Fibroblast of skin of back (primary cell): ENCODE data around the gene KNG1. TPM values are rescaled to one million over a fixed set of nuclear protein-coding genes. Genes with fewer than 3 reads are reported as not detected.
"Not testable (repeated sequence)": the region's sequence is repeated elsewhere in the genome, so short reads cannot be mapped to it uniquely, and the experiment has no call there.

Source experiments
- DNase-seq: peaks from one replicate; pipeline ENCODE4 v3.0.0-alpha.2; 2013
- polyA plus RNA-seq, 2 experiments: library from polyadenylated mRNA; unstranded; fragments of 120-200 nt; gene quantifications; one replicate each; pipeline ENCODE4 v1.2.1, GENCODE V29; 2013; ENCODE audit not compliant: insufficient read length in 2 of 2

The KNG1 gene
- not detected for polyA plus RNA-seq (2013, experiment 1 of 2; ENCODE audit: insufficient read length)
- polyA plus RNA-seq (2013, experiment 2 of 2; ENCODE audit: insufficient read length), result not detected

DNA sequence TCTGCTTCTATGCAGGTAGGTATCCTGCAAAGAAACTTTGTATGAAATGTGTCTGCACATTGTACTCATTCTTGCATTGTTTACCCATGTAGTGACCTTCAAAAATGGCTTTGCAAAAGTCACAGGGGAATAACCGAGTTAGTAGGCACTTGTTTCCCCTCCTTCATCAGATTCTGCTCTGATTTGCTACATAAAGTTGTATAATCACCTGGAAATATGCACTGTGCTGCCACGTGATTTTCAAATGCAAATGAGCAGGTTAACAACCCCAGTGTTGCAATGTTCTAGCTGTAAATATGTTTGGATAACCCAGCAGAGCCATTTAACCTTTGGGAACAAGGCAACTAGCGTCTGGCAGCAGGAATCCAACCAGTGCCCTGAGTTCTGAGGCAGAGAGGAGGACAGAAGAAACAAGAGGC, at the start of gene KNG1:
Gene KNG1, plus strand, starts transcription at position 321 of the 419 bp plus-strand sequence. CDS start 184 bp downstream, outside the sequence.
- DNase-seq, result no peak

DNA sequence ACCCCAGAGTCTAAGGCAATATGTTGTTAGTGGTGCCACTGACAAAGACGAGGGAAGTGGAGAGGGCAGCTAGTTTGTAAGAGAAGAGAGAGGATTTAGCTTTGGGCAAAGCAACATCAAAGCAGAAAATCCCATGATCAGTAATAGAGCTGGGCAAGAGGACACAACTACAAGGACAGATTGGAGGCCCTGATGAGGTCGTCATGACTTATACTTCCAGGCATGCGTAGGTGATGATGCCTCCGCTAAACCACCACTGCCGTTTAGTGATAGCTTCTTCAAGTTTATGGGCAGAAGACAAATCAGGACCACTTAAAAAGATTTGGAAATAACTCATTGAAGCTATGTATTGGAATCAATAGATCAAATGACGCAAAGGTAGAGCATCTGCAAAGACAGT, 48.7 kb upstream of the KNG1 start:
- DNase-seq, result no peak

DNA sequence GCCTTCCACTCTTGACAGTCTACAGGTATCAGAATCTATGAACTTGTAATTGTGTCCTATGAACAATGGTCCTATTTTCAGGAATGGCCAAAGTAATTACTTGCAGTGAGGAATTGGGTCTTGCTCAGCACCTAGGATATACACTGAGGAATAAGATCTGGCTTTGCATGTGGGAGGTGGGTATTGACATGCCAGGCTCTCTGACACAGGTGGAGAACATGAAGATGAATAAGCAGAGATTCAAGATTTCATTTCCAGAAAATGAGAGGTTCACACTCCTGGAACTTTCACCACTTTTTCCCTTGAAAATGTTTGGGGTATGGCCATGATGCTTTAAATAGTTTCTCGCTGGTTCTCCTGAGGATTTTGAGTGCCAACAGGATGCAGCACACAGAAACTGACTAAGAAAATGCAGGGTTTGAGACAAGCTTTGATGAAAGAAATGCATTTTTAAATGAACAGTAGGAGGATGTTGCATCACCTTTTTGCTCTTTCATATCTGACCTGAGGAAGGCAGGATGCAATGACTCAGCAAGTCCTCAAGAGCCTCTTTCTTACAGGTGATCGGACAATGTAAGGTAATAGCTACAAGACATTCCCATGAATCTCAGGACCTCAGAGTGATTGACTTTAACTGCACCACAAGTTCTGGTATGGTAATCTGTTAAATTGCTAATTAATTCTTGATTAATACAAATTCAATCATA, 47.6 kb upstream of the KNG1 start:
- no peak for DNase-seq

DNA sequence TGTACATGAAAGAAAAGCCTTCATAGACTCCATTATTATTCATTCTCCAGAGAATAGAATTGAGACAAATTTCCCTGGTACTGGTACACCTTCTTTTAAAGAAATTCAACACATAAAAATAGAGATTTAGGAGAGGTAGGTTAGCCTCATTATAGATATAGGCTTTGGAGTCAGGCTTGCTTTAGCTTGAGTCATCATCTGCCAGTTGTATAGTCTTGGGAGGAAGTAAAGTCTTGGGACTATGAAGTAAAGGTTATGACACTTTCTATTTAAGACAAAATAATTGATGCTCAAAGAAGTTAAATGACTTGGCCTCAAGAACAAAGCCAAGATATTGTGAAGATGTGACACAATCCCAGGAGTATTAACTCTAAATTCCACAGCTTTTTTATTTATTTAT, 47.0 kb upstream of the KNG1 start:
- DNase-seq, result no peak

DNA sequence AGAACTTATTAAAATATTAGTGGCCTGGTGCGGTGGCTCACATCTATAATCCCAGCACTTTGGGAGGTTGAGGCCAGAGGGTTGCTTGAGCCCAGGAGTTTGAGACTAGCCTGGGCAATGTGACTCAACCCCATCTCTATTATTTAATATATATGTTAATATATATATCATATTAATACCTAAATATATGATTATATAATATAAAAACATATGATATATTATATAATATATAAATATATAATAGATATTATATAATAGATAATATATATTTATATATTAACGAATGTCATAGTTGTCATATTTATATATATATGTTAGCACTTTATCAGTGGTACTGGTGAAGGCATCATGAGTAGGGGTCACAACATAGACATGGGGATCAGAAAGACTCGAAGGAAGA, 46.1 kb upstream of the KNG1 start:
- no peak for DNase-seq

DNA sequence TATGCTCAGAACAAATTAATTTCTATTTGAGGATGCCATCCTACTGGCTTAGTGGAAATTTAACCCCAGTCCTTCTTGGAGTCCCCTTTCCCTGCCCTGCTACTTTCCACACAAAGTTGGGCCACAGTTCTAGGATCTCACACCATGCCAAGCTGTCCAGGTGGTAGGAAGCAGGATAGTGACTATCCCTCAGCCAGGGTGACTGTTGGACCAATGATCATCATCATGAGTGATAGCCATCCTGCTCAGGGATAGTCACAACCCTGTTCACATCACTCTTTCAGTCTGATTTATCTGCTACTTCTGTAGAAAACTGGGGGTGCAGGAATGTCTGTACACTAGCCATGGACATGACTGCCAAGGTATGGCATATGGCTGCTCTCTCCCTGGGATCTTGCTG, 38.6 kb upstream of the KNG1 start:
- no peak for DNase-seq

DNA sequence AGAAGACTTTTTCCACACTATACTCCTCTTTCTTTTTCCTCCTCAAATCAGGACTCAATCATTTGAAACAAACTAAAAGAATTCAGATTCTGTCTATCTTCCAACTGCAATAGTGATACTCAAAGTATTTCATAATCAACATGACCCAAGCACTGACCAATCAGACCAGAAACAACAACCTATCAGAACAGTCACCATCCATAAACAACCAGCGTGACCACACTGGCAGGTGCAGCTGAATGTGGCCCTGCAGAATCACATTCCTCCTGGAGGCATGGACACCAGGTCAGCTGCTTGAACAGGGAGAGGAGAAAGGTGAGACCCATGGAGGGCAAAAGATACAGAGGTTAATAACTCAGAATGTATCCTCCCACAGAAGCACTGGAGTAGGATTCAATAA, 38.0 kb upstream of the KNG1 start:
- DNase-seq, result no peak

DNA sequence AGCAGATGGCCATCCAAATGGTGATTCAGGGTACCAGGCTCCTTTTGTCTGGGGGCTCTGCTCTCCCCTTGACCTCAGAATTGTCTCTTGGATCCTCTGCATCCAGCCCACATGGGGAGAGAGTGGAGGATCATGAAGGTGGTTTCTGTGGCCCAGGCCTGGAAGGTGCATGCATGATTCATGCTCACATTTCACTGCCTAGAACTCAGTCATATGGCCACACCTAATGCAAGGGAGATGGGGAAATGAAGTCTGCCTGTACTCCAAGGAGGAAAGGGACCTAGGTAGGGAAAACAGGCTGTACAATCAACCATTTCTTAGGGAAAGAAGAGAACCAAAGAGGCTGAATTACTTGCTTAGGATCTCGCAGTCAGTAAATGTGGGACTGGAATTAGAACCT, 36.3 kb upstream of the KNG1 start:
- no peak for DNase-seq

DNA sequence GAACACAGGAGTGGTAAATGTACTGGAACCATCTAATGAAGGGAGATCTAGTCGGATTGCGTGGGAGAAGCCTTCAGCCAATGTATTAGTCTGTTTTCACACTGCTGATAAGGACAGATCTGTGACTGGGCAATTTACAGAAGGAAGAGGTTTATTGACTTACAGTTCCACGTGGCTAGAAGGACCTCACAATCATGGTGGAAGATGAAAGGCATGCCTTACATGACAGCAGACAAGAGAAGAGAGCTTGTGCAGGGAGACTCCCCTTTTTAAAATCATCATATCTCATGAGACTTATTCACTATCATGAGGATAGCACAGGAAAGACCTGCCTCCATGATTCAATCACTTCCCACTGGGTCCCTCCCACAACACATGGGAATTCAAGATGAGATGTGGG, 34.3 kb upstream of the KNG1 start:
- DNase-seq, result no peak

DNA sequence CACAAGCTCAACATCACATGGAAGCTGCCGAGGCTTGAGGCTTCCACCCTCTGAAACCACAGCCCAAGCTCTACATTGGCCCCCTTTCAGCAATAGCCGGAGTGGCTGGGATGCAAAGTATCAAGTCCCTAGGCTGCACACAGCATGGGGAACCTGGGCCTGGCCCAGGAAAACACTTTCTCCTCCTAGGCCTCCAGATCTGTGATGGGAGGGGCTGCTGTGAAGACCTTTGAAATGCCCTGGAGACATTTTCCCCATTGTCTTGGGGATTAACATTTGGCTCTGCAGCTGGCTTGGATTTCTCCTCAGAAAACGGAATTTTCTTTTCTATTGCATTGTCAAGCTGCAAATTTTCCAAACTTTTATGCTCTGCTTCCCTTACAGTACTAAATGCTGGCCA, 33.2 kb upstream of the KNG1 start:
- no peak for DNase-seq

DNA sequence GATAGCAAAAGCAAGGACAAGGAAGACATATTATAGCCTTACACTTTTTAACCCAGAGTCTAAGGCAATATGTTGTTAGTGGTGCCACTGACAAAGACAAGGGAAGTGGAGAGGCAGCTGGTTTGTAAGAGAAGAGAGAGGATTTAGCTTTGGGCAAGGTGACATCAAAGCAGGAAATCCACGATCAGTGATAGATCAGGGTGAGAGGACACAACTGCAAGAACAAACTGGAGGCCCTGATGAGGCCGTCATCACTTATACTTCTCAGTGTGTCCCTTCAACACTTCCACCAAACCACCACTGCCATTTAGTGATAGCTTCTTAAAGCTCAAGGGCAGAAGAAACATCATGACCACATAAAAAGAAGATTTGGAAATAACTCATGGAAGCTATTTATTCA, 30.7 kb upstream of the KNG1 start:
- not testable (repeated sequence) for DNase-seq

DNA sequence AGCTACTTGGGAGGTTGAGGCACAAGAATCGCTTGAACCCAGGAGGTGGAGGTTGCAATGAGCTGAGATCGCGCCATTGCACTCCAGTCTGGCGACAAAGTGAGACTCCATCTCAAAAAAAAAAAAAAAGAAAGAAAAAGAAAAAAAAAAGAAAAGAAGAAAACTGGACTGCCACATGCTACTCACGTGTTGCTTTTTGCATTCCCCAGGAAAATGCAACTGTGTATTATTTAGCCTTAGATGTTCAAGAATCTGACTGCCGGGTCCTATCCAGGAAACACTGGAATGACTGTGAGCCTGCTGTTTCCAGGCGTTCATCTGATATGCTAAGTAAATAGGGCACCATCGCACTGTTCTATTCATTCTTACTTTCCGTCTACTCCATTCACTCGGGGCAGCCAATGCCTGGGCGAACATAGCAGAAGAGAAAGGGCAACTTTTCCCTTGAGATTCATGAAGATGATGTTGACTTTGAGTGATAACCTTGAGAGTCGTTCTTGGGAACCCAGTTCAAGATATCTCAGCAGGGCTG, 30.0 kb upstream of the KNG1 start:
- DNase-seq, result no peak

DNA sequence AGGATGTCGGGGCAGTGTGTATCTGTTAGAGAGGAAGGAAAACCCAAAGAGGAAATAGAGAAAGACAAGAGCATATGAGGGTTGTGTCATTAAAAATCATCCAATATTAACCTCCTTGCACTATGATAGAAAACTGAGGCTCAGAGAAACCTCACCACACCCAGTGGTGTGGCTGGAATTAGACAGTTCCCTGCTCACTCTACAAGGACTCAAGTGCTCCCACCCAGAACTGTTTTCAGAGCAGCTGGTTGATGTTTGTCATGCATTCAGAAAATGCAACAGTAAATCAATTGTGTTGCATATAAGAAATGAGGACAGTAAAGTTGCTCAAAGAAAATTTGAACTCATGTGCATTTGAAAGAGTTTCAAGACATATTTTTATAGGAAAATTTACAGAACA, 26.9 kb upstream of the KNG1 start:
- not testable (repeated sequence) for DNase-seq

DNA sequence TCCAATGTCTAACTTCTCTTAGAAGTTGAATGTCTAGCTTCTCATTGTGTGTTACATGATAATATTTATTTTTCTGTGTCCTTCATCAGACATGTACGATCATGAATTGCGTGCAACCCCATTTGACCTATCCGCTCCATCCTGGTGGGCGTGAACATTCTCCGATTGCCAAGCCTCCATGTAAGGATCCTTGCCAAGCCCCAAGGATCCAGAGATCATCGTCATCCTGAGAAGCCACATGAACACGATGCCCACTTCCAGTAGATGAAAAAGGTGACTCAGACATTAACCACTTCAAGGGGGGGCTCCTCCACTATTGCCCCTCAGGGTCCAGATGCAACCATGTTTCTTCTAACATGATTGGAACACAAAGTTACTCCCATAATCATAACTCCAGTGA, 25.5 kb upstream of the KNG1 start:
- no peak for DNase-seq

DNA sequence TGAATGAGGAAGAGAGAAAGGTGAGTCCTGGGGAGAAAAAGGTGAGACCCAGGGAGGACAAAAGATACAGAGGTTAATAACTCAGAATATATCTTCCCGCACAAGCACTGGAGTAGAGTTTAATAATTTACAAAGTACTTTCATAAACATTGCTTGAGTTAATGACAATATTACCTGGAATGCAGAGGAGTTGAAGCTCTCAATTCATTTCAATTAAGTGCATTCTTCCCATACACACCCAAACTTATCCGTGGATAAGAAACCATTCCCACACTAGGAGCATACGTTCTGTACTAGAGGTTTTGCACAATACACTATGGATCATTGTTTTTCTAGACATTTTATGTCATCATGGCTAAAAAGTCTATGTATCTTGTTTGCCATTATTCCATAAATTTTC, 23.3 kb upstream of the KNG1 start:
- no peak for DNase-seq

DNA sequence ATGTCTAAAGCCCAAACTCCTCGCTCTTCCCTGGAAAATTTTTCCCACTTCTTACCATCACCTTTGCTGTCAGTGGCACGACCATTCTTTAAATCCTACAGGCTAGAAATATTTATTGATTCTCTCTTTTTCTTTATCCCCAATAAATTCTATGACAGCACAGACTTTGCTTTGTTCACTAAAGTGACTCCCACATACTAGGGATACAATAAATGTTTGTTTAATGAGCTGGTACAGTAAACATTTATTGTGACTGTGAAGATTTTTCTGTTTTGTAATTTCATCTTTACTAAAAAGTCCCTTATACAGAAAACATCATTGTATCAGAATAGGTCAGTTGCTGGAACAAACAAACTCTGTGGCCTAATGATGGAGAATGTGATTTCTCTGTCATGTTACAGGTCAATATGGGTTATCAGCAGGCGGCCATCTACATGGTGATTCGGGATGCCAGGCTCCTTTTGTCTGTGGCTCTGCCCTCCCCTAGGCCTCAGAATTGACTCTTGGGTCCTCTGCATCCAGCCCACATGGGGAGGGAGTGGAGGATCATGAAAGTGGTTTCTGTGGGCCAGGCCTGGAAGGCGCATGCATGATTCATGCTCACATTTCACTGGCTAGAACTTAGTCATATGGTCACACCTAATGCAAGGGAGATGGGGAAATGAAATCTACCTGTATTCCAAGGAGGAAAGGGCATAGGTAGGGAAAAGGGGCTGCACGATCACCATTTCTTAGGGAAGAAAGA, 22.7 kb upstream of the KNG1 start:
- DNase-seq, result no peak

DNA sequence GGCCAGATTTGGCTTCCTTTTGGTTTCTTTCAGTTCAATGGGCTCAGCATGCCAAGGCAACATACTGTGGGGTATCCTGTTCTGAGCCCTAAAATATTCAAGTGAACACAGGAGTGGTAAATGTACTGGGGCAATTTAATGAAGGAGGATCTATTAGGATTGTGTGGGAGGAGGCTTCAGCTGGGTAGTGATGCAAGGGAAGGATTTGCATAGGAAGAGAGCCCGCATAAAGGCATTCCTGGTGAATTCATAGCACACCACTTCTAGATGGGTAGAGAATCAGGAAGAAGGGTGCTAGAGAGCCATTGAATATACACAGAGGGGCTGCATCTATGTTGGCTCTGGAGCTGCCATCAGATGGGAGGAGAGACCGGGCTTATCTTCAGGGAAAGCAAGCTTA, 20.6 kb upstream of the KNG1 start:
- DNase-seq, result no peak

DNA sequence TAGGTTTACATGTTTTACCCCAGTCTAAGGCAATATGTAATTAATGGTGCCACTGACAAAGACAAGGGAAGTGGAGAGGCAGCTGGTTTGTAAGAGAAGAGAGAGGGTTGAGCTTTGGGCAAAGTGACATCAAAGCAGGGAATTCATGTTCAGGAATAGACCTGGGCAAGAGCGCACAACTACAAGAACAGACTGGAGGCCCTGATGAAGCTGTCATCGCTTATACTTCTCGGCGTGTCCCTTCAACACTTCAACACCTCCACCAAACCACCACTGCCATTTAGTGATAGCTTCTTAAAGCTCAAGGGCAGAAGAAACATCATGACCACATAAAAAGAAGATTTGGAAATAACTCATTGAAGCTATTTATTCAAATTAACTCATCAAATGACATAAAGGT, 19.6 kb upstream of the KNG1 start:
- DNase-seq, result no peak

DNA sequence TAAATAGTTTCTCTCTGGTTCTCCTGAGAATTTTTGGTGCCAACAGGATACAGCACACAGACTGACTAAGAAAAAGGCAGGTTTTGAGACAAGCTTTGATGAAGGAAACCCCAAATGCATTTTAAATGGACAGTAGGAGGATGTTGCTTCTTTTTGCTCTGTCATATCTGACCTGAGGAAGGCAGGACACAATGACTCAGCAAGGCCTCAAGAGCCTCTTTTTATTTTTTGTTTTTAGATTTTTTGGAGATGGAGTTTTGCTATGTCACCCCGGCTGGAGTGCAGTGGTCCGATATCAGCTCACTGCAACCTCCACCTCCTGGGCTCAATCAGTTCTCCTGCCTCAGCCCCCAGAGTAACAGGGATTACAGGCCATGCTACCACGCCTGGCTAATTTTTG, 16.9 kb upstream of the KNG1 start:
- DNase-seq, result no peak

DNA sequence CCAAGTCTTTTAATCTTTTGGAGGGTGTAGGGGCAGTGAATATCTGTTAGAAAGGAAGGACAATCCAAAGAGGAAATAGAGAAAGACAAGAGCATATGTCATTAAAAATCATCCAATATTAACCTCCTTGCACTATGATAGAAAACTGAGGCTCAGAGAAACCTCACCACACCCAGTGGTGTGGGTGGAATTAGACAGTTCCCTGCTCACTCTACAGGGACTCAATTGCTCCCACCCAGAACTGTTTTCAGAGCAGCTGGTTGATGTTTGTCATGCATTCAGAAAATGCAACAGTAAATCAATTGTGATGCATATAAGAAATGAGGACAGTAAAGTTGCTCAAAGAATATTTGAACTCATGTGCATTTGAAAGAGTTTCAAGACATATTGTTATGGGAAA, 14.7 kb upstream of the KNG1 start:
- DNase-seq, result not testable (repeated sequence)

DNA sequence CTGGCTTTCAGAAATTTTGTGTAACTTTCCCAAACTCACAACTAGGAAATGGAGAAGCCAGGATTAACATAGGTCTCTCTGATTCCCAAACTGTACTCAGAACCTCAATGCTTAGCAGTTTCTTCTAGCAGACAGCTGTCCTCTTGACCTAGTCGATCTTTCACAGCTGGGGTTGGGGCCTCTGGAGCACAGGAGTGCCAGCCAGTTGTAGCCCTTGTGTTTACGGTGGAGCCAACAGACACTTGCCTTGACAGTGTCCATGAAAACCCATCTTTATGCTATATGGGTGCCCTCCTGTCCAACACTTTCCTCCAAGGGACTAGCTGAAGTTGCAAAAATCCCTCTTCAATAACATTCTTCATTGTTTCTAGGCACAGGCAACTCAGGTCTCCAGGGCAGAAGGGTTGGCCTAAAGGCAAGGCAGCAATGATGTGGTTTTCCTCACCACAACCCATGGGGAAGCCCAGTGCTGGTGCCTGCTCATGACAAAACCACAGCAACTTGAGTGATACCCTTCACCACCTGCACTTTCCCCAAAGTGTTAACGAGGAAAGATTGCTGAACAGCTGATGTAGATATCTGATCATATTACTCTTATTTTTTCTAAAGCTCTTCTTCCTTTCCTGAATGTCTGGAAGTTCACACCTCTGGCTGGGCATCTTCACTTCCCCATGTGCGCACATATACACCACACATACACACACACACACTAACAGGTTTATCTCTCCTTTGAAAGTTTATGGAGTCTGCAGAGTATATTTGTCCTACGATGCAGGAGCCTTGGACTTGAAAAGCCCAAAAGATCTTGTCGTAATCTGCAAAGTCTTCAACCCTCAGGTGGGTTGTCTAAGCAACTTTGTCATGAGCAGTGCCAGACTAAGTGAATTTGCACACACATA, 11.0 kb upstream of the KNG1 start:
- no peak for DNase-seq

DNA sequence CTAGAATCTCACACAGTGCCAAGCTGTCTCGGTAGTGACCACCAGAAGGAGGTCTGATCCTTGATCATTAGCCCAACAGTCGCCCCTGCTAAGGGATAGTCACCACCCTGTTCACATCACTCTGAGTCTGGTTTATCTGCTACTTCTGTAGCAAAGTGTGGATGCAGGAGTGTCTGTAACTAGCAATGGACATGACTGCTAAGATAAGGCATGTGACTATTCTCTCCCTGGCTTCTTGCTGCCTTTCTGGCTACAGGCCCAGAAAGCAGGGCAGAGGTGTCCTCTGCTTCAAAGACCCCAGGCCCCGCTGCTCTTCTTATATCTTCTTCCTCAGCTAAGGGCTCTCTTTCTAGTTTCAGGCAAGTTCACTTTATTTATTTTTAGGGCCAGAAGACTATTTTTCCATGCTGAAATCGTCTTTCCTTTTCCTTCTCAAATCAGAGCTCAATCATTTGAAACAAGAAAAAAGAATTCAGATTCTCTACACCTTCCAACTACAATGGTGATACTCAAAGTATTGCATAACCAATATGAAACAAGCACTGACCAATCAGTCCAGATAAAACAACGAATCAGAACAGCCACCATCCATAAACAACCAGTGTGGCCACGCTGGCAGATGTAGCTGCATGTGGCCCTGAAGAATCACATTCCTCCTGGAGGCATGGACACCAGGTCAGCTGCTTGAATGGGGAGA, 8.0 kb upstream of the KNG1 start:
- no peak for DNase-seq
